Sigmoid colon (tissue), 4 donors: ENCODE data around the gene DYDC1.
"Not testable (repeated sequence)": the region's sequence is repeated elsewhere in the genome, so short reads cannot be mapped to it uniquely, and the experiment has no call there.

Experiments
- EP300 ChIP-seq, 4 donors: sonication (generic); formaldehyde crosslinking; IDR thresholded peaks; one replicate each; pipeline ENCODE4 v1.6.1; 2017; ENCODE audit warnings: antibody characterized with exemption in 4 of 4
- POLR2A ChIP-seq, 2 donors: fragments of 450-650 bp; IDR thresholded peaks; one replicate each; pipeline ENCODE4 v1.6.1; 2016; ENCODE audit warnings: antibody characterized with exemption in 2 of 2, mild to moderate bottlenecking in 2 of 2, moderate library complexity in 2 of 2
- POLR2AphosphoS5 ChIP-seq, 4 donors: sonication (generic); formaldehyde crosslinking; IDR thresholded peaks; one replicate each; pipeline ENCODE4 v1.6.1; 2017; ENCODE audit warnings: antibody characterized with exemption in 4 of 4
- TF ChIP-seq, protein P1 (sequence below), 4 experiments: fragments of 450-650 bp in 3 of 4; fragments of 200-600 bp in 1 of 4; IDR thresholded peaks; one replicate each; pipeline ENCODE4 v1.5.1; 2016 to 2019; ENCODE audit warnings: antibody characterized with exemption in 4 of 4, mild to moderate bottlenecking in 3 of 4, moderate library complexity in 2 of 4

GRCh38 chr10:80358925-80359324 lies 2.4 kb upstream of the DYDC1 start:
- not testable (repeated sequence) for TF ChIP-seq POLR2A, POLR2AphosphoS5, EP300 (IDR thresholded peaks at IDR 0.05)
- TF ChIP-seq, protein P1, sequence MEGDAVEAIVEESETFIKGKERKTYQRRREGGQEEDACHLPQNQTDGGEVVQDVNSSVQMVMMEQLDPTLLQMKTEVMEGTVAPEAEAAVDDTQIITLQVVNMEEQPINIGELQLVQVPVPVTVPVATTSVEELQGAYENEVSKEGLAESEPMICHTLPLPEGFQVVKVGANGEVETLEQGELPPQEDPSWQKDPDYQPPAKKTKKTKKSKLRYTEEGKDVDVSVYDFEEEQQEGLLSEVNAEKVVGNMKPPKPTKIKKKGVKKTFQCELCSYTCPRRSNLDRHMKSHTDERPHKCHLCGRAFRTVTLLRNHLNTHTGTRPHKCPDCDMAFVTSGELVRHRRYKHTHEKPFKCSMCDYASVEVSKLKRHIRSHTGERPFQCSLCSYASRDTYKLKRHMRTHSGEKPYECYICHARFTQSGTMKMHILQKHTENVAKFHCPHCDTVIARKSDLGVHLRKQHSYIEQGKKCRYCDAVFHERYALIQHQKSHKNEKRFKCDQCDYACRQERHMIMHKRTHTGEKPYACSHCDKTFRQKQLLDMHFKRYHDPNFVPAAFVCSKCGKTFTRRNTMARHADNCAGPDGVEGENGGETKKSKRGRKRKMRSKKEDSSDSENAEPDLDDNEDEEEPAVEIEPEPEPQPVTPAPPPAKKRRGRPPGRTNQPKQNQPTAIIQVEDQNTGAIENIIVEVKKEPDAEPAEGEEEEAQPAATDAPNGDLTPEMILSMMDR (IDR thresholded peaks at IDR 0.05), result not testable (repeated sequence)
